HepG2 (cell line): ENCODE measurements around the gene ZNF670.

ENCODE experiments used
- CTCF ChIP-seq: sonication (generic); formaldehyde crosslinking; IDR thresholded peaks from 2 replicates; pipeline ENCODE4 v1.5.0; 2020; ENCODE audit warnings: mild to moderate bottlenecking, missing genetic modification reagents, moderate library complexity
- POLR2A ChIP-seq, 2 experiments: IDR thresholded peaks; 2 replicates each; pipeline ENCODE4 v1.6.1; 2011; ENCODE audit warnings: low read depth in 2 of 2, low read length in 2 of 2, mild to moderate bottlenecking in 1 of 2, moderate library complexity in 1 of 2; ENCODE audit not compliant: insufficient read depth in 1 of 2

GRCh38 chr1:247100676-247101279 is 22.2 kb upstream of the ZNF670 start:
- TF ChIP-seq CTCF (CRISPR knock-in tag) (no peak), POLR2A (IDR thresholded peaks at IDR 0.05; ENCODE audit: insufficient read depth in 1 of 2, low read depth in 2 of 2, low read length in 2 of 2) (no peak)
